HL-60 (cell line): ENCODE data around the gene RELB.

ENCODE experiments used
- GABPA ChIP-seq: IDR thresholded peaks from 2 replicates; pipeline ENCODE4 v1.6.1; 2012; ENCODE audit warnings: low read depth
- POLR2AphosphoS5 ChIP-seq: IDR thresholded peaks from 2 replicates; pipeline ENCODE4 v1.6.1; 2012; ENCODE audit warnings: low read depth
- SPI1 ChIP-seq: IDR thresholded peaks from 2 replicates; pipeline ENCODE4 v1.6.1; 2012; ENCODE audit warnings: low read depth, mild to moderate bottlenecking, borderline replicate concordance
- TF ChIP-seq, protein P1 (sequence below): IDR thresholded peaks from one replicate; pipeline ENCODE4 v1.5.1; 2011; ENCODE audit warnings: low read length, control low read depth, inconsistent platforms; ENCODE audit not compliant: insufficient read depth
- TF ChIP-seq, protein P2 (sequence below): IDR thresholded peaks from 2 replicates; pipeline ENCODE4 v1.6.1; 2012; ENCODE audit warnings: low read depth; ENCODE audit not compliant: insufficient replicate concordance

- TF ChIP-seq, protein P1, sequence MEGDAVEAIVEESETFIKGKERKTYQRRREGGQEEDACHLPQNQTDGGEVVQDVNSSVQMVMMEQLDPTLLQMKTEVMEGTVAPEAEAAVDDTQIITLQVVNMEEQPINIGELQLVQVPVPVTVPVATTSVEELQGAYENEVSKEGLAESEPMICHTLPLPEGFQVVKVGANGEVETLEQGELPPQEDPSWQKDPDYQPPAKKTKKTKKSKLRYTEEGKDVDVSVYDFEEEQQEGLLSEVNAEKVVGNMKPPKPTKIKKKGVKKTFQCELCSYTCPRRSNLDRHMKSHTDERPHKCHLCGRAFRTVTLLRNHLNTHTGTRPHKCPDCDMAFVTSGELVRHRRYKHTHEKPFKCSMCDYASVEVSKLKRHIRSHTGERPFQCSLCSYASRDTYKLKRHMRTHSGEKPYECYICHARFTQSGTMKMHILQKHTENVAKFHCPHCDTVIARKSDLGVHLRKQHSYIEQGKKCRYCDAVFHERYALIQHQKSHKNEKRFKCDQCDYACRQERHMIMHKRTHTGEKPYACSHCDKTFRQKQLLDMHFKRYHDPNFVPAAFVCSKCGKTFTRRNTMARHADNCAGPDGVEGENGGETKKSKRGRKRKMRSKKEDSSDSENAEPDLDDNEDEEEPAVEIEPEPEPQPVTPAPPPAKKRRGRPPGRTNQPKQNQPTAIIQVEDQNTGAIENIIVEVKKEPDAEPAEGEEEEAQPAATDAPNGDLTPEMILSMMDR = no peak
- no peak for TF ChIP-seq SPI1
- TF ChIP-seq, protein P2, sequence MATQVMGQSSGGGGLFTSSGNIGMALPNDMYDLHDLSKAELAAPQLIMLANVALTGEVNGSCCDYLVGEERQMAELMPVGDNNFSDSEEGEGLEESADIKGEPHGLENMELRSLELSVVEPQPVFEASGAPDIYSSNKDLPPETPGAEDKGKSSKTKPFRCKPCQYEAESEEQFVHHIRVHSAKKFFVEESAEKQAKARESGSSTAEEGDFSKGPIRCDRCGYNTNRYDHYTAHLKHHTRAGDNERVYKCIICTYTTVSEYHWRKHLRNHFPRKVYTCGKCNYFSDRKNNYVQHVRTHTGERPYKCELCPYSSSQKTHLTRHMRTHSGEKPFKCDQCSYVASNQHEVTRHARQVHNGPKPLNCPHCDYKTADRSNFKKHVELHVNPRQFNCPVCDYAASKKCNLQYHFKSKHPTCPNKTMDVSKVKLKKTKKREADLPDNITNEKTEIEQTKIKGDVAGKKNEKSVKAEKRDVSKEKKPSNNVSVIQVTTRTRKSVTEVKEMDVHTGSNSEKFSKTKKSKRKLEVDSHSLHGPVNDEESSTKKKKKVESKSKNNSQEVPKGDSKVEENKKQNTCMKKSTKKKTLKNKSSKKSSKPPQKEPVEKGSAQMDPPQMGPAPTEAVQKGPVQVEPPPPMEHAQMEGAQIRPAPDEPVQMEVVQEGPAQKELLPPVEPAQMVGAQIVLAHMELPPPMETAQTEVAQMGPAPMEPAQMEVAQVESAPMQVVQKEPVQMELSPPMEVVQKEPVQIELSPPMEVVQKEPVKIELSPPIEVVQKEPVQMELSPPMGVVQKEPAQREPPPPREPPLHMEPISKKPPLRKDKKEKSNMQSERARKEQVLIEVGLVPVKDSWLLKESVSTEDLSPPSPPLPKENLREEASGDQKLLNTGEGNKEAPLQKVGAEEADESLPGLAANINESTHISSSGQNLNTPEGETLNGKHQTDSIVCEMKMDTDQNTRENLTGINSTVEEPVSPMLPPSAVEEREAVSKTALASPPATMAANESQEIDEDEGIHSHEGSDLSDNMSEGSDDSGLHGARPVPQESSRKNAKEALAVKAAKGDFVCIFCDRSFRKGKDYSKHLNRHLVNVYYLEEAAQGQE = no peak
- TF ChIP-seq POLR2AphosphoS5 = no peak
- no peak for TF ChIP-seq GABPA
Observed at GRCh38 chr19:45056831-45057230, 55.6 kb downstream of the RELB start.
